Gastrocnemius medialis (tissue), 4 donors: ENCODE data around the gene IL17RE.

Experiments used
- CTCF ChIP-seq, 5 experiments: fragments of 450-650 bp in 3 of 5; fragments of 200-600 bp in 2 of 5; sonication (generic) in 2 of 5; IDR thresholded peaks in 4 of 5; conservative IDR thresholded peaks in 1 of 5; 1 replicate in 4 of 5; 2 replicates in 1 of 5; pipeline ENCODE4 v1.5.1; 2016 to 2019; ENCODE audit warnings: antibody characterized with exemption in 5 of 5, mild to moderate bottlenecking in 3 of 5, moderate library complexity in 3 of 5
- POLR2A ChIP-seq, 2 donors: fragments of 450-650 bp; IDR thresholded peaks; one replicate each; pipeline ENCODE4 v1.6.1; 2017; ENCODE audit warnings: antibody characterized with exemption in 2 of 2, mild to moderate bottlenecking in 2 of 2, moderate library complexity in 2 of 2

GRCh38 chr3:9912294-9912935 is 9.8 kb downstream of the IL17RE start:
- TF ChIP-seq POLR2A (IDR thresholded peaks at IDR 0.05), result no peak
- no peak for TF ChIP-seq CTCF (IDR thresholded peaks at IDR 0.05 in 4 of 5, conservative IDR thresholded peaks at IDR 0.05 in 1 of 5)
